H1 (cell line): ENCODE data around the gene SORCS3. TPM values are rescaled to one million over a fixed set of nuclear protein-coding genes. Genes with fewer than 3 reads are reported as not detected.

Experiments used
- BRCA1 ChIP-seq: IDR thresholded peaks from 2 replicates; pipeline ENCODE4 v1.6.1; 2012; ENCODE audit warnings: low read depth, low read length, improper control_type of control experiment
- CBX5 ChIP-seq: fragments of 300-800, 300-1000 bp; sonication (generic); IDR thresholded peaks from 2 replicates; pipeline ENCODE4 v1.7.1; 2016; ENCODE audit warnings: antibody characterized with exemption, low read length, low read depth
- CEBPB ChIP-seq: IDR thresholded peaks from 2 replicates; pipeline ENCODE4 v1.6.1; 2012; ENCODE audit warnings: low read depth, low read length
- CHD2 ChIP-seq: IDR thresholded peaks from 2 replicates; pipeline ENCODE4 v1.6.1; 2012; ENCODE audit warnings: low read length, improper control_type of control experiment
- CHD7 ChIP-seq: fragments of 300-600 bp; sonication (generic); IDR thresholded peaks from 2 replicates; pipeline ENCODE4 v1.7.1; 2012; ENCODE audit warnings: low read length, moderate library complexity, mild to moderate bottlenecking, inconsistent platforms; ENCODE audit not compliant: insufficient replicate concordance
- EZH2 ChIP-seq: fragments of 200-600 bp; sonication (generic); IDR thresholded peaks from 2 replicates; pipeline ENCODE4 v1.7.1; 2012; ENCODE audit warnings: low read depth, mild to moderate bottlenecking, moderate library complexity, low read length, inconsistent platforms; ENCODE audit not compliant: severe bottlenecking
- KDM5A ChIP-seq: fragments of 200-600 bp; IDR thresholded peaks from 2 replicates; pipeline ENCODE4 v1.7.1; 2012; ENCODE audit warnings: mild to moderate bottlenecking, low read length, inconsistent platforms, mixed read lengths
- NANOG ChIP-seq: IDR thresholded peaks from 2 replicates; pipeline ENCODE4 v1.6.1; 2011; ENCODE audit warnings: low read length, low read depth, mild to moderate bottlenecking, inconsistent platforms; ENCODE audit not compliant: insufficient read depth, poor library complexity, severe bottlenecking
- RAD21 ChIP-seq, 2 experiments: IDR thresholded peaks in 1 of 2; conservative IDR thresholded peaks in 1 of 2; 2 replicates each; pipeline ENCODE4 v1.6.1; 2011; ENCODE audit warnings: low read depth in 2 of 2, low read length in 2 of 2, improper control_type of control experiment in 1 of 2, inconsistent platforms in 1 of 2, mild to moderate bottlenecking in 1 of 2, moderate library complexity in 1 of 2
- RFX5 ChIP-seq: IDR thresholded peaks from 2 replicates; pipeline ENCODE4 v1.6.1; 2011; ENCODE audit warnings: low read depth, low read length, improper control_type of control experiment, borderline replicate concordance
- SP4 ChIP-seq: IDR thresholded peaks from 2 replicates; pipeline ENCODE4 v1.6.1; 2012; ENCODE audit warnings: low read length, inconsistent platforms
- TEAD4 ChIP-seq: IDR thresholded peaks from 2 replicates; pipeline ENCODE4 v1.6.1; 2012; ENCODE audit warnings: low read depth, low read length, inconsistent platforms, mixed read lengths
- polyA plus RNA-seq, 7 experiments: library from polyadenylated mRNA; depleted of rRNA in 3 of 7; stranded (reverse) in 5 of 7; unstranded in 2 of 7; fragments of >200 nt in 5 of 7; fragments of 200-250 nt in 2 of 7; gene quantifications; 1 replicate in 5 of 7; 2 replicates in 1 of 7; 4 replicates in 1 of 7; pipeline versions ENCODE4 v1.2.1 to v1.2.3, GENCODE V29; 2011 to 2013; ENCODE audit warnings: missing spikeins in 2 of 7, mixed read lengths in 2 of 7
- total RNA-seq: library from RNA; stranded (reverse); fragmentation: NEBNext Ultra II Directional; extraction: Animal tissue kit (Norgen Biotek cat#: 25700); gene quantifications from 2 replicates; pipeline ENCODE4 v1.2.1, GENCODE V29; 2021

Gene SORCS3
- total and polyA plus RNA-seq, 2 of the 8 experiments (the other 6 are each of a cell fraction or from before 2014, with no cell fraction given): 0.26 to 0.88 TPM

GRCh38 chr10:105171945-105172344, 530.9 kb downstream of the SORCS3 start (continued):
- TF ChIP-seq CHD7 (no peak), RFX5 (no peak), CEBPB (no peak), RAD21 (IDR thresholded peaks at IDR 0.05 in 1 of 2, conservative IDR thresholded peaks at IDR 0.05 in 1 of 2; ENCODE audit: low read depth in 2 of 2, low read length in 2 of 2) (no peak), CHD2 (no peak), KDM5A (no peak), CBX5 (no peak), BRCA1 (no peak), EZH2 (no peak), NANOG (no peak), SP4 (no peak), TEAD4 (no peak)
